NCI-H345 treated with DMSO at 0.1 percent for 48 hours (cell line): Measurements from ENCODE around the gene CAP2.
"Not testable (repeated sequence)": the region's sequence is repeated elsewhere in the genome, so short reads cannot be mapped to it uniquely, and the experiment has no call there.

Experiments used
- DNase-seq: peaks from one replicate; lab custom pipeline; 2025; ENCODE audit not compliant: unreplicated experiment; lab: John Stamatoyannopoulos, UW

CAP2 gene

DNA sequence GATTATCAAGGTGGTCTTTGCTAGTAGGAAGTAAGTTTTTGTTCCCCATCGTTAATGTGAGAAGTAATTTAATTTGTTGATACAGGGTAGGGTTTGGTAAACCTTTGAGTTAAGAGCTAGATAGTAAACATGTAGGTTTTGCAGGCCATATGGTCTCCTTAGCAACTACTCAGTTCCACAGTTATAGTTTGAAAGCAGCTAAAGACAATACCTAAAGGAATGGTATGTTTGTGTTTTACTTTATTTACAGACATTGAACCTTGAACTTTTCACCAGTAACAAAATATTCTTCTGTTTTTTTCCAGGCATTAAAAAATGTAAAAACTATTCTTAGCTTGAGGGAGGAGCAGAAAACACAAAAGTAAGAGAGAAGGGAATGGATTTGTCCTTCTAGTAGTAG is 1.7 kb downstream of the CAP2 start:
- no peak for DNase-seq

DNA sequence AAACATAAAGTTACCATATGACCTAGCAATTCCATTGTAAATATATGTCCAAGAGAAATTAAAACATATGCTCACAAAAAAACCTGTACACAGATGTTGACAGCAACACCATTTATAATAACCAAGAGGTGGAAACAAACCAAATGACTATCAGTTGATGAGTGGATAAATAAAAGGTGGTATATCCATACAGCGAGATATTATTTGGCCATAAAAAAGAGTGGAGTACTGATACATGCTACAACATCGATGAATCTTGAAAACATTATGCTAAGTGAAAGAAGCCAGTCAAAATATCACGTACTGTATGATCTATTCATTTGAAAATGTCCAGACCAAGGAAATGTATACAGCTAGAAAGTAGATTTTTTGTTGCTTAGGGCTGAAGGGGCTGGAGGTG is 2.9 kb downstream of the CAP2 start:
- no peak for DNase-seq

DNA sequence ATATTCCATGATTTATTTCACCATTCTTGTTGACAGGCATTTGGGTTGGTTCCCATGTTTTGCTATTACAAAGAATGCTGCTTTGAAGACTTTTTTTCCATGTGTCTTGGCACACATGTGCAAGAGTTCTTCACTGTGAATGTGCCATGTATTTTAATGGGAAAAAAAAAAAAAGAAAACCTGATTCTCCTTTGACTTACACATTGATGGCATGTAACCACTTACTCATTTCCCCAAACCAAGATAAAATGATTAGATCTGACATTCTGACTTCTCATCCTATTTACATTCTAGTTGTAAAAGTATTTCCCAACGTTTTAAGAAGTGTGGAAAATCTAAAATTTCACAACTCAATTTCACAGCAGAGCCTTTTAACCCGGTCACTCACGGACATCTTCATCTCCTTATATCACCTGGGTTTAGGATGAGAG is 4.4 kb downstream of the CAP2 start:
- DNase-seq: no peak

DNA sequence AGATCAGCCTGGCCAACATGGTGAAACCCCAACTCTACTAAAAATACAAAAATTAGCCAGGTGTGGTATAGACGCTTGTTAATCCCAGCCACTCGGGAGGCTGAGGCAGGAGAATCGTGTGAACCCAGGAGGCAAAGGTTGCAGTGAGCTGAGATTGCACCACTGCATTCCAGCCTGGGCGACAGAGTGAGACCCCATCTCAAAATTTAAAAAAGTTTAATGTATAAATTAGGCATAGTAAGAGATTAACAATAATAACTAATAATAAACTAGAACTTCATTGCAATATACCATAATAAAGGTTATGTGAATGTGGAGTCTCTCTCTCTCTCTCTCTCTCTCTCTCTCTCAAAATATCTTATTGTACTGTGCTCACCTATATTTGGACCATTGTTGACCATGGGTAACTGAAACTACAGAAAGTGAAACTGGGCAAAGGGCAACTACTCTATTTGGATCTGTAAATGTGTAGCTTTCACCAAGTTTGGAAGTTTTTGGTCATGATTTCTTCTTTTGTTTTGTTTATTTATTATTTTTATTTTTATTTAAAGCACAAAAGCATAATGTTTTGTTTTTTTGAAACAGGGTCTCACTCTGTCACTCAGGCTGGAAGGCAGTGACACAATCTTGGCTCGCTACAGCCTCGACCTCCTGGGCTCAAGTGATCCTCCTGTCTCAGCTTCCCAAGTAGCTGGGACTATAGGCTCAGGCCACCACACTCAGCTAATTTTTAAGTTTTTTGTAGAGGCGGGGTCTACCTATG is 12.0 kb downstream of the CAP2 start:
- DNase-seq: not testable (repeated sequence)

DNA sequence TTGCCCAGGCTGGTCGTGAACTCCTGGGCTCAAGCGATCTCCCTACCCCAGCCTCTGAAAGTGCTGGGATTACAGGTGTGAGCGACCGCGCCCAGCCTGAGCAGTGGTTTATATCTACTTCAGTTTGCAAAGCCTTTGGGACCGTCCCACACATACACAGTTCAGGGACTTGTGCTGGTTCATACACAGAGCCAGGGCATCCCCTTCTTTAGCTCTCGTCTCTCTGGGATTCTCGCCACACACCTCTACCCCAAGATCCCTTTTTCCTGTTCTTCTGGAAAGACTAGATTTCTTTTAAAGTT is 12.5 kb downstream of the CAP2 start:
- no peak for DNase-seq

DNA sequence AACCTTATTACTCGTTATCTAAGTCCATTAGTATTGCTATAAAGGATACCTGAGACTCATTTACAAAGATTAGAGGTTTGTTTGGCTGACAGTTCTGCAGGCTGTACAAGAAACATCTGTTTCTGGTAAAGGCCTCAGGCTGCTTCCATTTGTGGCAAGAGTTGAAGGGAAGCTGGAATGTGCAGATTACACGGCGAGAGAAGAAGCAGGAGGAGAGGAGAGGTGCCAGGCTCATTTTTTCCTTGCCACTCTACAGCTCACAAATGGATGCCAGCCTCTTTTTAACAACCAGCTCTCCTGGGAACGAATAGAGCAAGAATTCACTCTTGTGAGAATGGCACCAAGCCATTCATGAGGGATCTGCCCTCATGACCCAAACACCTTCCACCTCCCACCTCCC is 14.7 kb downstream of the CAP2 start:
- no peak for DNase-seq

DNA sequence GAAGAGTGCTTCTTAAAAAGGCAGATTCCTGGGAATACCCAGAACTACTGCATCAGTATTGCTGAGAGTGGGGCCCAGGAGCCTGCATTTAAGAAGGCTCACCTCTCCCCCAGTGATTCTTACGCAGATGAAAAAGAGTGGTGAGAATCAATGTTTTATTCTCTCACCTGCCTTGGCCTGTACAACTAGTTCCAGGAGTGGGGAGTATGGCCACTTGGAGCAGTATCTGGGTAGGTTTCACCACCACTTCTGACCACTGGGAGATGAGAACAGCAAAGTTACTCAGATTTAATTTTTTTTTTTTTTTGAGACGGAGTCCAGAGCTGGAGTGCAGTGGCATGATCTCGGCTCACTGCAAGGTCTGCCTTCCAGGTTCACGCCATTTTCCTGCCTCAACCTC is 16.9 kb downstream of the CAP2 start:
- no peak for DNase-seq

DNA sequence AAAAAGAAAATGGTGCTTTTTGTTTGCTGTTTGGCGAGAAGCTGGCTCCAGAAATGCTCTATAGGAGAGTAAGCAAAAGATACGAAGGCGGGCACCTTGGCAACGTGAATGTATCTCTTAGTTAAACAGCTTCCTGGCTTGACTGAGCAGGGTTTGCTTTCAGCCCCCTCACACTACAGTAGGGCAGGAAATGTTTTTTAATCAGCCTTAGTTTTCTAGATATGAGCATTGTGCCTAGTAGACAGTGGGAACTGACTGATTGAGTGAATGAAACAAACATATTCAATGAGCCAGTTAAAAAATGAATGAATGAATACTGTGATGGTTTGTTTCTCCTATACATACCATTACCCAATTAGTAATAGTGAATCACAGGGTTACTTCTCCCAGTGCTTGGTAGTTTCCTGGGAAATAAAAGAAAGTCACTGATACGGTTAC is 19.9 kb downstream of the CAP2 start:
- no peak for DNase-seq

DNA sequence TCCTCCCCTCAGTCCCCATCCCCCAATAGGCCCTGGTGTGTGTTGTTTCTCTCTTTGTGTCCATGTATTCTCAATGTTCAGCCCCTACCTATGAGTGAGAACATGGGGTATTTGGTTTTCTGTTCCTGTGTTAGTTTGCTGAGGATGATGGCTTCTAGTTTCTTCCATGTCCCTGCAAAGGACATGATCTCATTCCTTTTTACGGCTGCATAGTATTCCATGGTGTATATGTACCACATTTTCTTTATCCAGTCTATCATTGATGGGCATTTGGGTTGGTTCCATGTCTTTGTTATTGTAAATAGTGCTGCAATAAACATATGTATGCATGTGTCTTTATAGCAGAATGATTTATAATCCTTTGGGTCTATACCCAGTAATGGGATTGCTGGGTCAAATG is 21.0 kb downstream of the CAP2 start:
- not testable (repeated sequence) for DNase-seq

DNA sequence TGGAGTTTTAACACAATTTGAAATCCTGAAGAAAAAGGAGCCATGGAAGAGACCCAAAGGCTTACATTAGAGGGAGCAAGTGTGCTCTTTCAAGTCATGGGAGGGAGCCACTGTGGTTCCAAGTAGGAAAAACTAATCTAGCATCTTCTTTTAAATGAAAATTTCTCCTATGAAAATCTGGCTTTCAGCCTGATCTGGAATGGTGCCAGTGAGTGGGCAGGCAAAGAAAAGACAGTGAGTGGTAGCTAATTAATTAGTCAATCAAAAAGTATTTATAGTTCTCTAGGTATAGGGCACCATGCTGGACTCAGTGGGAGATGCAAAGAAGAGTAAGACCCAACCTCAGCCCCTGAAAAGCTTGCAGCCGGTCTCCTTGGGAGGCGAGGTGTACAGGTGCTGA is 21.9 kb downstream of the CAP2 start:
- no peak for DNase-seq

DNA sequence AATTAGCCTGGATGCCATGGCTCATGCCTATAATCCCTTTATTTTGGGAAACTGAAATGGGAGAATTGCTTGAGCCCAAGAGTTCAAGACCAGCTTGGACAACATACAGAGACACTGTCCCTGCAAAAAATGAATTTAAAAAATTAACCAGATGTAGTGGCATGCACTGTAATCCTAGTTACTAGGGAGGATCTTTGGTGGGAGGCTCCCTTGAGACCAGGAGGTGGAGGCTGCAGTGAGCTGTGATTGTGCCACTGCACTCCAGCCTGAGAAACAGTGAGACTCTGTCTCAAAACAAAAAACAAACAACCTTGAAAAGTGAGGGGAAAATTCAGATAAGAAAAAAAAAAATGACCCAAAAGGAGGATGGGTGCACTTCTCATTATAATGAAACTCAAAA is 23.4 kb downstream of the CAP2 start:
- DNase-seq: no peak

DNA sequence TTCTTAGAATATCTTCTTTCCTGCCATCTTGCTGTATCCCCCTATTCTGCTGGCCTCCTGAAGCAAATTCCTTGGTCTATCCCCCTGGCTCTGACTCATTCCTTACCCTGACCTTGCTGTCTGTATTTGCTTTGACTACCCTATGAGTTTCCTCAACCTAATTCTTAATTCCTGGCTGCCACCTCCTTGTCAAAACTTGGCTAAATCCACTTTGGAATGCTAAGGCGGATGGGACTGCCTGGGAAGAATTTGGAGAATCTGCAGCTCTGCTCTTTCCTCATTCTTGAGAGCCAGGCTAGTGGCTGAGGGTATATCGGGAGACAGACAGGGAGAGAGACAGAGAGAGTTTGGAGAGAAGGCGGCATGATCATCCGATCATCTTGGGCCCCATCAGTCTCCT is 24.4 kb downstream of the CAP2 start:
- DNase-seq: no peak

DNA sequence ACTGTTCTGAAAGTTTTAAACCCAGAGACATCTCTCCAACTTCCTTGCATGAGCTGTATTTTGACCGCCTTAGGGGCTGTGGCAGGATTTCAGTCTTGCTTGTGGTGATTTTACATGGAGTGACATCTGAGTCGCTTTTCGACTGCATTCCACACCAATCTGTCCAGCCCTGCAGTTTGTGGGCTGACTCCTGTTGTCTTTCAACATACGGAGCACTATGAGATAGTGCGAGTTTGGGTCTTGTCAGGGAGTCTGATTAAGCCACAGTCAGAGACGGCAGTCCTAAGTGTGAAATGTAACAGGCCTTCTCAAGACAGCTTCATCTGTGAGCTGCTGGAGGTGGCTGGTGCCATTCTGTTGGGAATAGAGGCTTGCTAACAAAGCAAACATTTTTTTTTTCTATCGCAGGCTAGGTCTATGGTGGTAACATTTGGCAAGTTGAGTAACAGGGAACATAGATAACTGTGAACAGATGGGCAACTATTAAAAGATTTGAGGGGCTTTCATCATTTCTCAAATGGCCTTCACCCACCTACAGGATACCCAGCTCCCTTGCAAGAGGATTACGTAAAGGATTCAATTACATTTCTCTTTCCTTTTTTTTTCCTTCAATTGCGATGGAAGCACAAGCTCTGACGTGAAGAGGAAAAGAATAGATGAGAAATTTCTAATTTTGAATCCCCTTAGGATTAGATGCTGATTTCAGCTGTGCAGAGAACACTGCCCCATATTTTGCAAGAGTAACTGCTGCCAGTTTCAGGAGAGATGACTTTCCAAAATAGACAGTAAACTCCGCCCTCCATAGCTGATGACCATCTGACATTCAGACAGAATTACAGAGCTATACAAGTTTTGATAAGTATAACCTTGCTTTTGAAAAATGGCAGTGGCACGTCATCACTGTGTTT is 25.1 kb downstream of the CAP2 start:
- no peak for DNase-seq

DNA sequence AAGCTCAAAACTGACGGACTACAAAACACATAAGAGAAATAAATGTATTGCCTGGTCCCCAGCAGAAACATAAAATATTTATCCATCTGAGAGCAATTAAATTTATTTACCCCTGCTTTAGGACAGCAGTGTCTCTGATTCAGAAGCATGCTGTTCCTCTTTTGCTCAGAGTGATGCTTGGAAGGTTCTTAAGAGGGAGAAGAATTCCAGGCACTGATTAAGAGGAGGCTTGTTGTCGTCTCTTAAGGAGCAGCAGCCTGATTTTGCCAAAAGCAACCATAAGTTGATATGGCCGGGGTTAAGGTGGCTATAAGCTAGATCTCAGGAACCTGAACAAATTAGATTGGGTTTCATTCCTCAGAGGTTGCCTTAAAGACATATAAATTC is 25.8 kb downstream of the CAP2 start:
- DNase-seq: no peak

DNA sequence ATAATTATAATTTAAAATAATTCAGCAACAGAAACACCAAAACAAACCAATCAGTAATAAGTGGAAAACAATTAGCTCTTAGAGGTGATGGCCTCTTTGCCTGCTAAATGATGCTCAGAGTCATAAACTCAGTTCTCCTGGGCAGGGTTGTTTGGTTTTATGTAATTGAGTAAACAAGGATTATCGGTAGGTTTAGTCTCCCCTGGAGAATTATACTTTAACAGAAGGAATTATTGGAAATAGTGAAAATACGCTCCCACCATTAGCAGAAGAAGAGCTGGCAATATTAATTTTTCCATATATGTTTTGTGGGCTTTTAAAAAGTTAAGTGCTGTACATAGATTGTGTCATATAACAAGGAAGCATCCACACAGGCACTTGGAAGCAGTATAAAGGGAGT is 27.0 kb downstream of the CAP2 start:
- no peak for DNase-seq

DNA sequence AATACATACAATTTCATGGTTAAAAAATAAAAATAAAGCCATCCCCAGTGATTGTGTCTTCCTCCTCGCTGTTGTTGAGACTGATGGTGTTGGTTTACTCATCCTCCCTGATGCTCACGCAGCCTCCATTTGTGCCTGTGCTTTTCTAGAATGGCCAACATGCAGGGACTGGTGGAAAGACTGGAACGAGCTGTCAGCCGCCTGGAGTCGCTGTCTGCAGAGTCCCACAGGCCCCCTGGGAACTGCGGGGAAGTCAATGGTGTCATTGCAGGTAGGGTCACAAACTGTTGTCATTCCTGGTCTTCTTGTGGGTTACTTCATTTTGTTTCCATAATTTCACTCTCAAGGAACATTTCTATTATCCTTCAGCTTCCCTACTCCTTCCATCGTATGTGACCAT is 28.0 kb downstream of the CAP2 start:
- no peak for DNase-seq

DNA sequence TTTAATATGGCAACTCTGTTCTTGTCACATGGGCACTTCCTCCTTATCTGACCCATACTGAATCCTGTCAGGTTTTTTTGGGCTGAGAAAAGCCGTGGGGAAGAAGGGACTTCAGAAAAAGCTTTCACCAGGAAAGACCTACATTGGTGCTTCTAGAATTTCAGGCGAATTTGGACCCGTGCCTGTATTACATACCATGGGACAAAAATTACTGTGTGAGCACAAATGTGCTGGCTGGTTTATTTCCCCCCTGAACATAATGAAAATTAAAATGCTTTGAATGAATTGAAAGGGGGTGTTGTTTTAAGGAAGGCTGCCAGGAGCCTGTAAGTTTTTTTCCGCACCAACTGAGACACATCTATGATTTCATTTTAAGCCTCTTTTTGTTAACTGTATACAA is 29.6 kb downstream of the CAP2 start:
- DNase-seq: no peak

DNA sequence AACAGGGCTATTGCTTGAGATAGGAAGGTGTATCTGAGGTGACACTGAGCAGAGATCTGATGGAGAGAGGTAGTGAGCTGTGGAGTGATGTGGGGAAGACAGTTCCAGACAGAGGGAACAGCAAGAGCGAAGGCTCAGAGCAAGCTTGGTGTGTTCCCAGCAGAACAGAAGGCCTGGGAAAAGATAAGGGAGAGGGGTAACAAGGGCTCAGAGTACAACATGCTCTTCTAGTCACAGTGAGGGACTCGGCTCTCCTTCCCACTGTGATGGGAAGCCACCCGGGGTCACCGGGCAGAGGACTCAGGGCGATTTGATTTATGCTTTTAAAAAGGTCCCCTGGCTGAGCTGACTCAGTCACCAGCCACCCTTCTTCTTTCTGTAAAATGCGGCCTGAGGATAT is 33.7 kb downstream of the CAP2 start:
- DNase-seq: no peak

DNA sequence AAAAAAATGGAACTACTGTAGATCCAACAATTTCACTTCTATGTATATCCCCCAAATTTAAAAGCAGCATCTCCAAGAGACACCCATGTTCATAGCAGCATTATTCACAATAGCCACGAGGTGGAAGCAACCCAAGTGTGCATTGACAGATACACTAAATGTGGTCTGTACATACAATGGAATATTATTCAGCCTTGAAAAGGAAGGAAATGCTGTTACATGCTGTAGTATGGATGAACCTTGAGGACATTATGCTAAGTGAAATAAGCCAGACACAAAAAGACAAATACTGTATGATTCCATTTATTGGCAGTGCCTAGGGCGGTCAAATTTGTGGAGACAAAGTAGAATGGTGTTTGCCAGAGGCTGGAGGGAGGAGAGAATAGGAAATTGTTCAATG is 34.2 kb downstream of the CAP2 start:
- DNase-seq: no peak

DNA sequence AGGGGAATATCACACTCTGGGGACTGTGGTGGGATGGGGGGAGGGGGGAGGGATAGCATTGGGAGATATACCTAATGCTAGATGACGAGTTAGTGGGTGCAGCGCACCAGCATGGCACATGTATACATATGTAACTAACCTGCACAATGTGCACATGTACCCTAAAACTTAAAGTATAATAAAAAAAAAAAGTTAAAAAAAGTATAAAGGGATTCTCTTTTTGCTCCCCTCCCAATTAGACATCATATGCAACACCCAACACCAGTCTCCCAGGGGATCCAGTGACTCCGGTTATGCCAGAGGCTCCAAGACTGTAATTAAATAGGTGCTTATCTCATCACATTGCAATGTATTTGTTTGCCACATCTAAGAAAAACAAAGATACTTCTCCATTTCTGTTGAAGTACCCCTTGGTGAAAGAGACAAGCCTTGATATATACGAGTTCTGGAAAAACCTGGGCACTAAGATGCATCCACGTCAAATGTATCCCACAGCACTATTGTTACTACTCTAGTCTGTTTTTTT is 35.3 kb downstream of the CAP2 start:
- DNase-seq: not testable (repeated sequence)

DNA sequence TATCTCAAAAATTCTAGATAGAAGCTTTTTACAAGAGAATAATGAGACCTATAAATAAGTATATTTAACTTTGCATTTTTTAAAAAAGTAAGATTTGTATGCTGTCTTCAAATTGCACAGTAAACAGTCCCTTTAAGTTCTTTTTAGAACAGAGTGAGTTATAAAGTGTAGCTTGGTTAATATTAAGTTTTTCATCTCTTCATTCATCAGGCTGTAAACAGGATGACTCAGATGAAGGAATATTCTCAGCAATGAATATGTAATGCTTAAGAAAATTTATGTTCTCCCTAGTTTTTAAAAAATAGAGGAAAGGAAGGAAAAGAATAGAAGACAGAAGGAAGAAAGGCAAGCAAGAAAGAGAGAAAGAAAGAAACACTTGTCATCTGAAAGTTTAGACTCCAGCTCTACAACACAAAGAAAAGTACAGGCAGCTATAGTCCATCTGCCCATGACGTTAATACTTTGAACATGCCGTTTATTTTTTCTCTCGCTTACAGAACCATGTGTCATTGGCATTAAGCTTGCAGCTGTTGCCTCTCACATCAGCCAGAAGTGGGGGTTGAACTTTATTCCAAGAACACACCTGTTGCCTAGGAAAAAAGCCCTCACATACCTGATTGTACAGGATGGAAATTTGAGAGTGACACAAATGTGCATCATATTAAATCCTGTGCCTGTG is 36.1 kb downstream of the CAP2 start:
- DNase-seq: no peak

DNA sequence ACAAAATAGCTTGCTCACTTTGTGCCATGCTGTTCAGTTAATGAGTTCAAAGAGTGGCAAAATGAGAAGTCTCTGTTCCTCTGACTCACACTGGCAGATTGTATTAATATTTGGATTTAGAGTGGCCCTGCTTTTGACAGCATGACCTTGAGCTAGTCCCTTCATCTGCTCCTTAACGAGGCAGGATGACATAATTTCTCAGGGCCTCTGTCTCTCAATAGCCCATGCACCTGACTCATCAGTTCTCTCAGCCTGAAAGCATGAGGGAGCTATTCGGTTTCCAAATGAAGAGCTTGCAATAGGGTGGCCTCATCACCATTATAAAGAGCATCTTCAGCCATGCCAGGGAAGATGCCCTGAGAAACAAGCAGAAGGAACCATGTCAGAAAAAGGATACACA is 38.2 kb downstream of the CAP2 start:
- no peak for DNase-seq
